Adipocyte (in vitro differentiated cells): ENCODE measurements around the gene ACVR1C.
"Not testable (repeated sequence)": the region's sequence is repeated elsewhere in the genome, so short reads cannot be mapped to it uniquely, and the experiment has no call there.

Experiments used
- DNase-seq: peaks from one replicate; pipeline ENCODE4 v3.0.0-alpha.2; 2015; ENCODE audit warnings: low read depth
- H3K27me3 ChIP-seq: replicated peaks from 2 replicates; pipeline ENCODE4 v1.7.0; 2013; ENCODE audit warnings: mild to moderate bottlenecking, low read length, moderate library complexity; ENCODE audit not compliant: control insufficient read depth, insufficient read depth
- H3K36me3 ChIP-seq: 2 replicates; pipeline ENCODE4 v1.7.0; 2013; ENCODE audit warnings: low read length, mild to moderate bottlenecking, moderate library complexity; ENCODE audit not compliant: control insufficient read depth, insufficient read depth, severe bottlenecking
- H3K4me1 ChIP-seq: 2 replicates; pipeline ENCODE4 v1.7.0; 2013; ENCODE audit warnings: mild to moderate bottlenecking, low read length, moderate library complexity; ENCODE audit not compliant: control insufficient read depth, insufficient read depth
- H3K4me3 ChIP-seq: 2 replicates; pipeline ENCODE4 v1.7.0; 2013; ENCODE audit warnings: mild to moderate bottlenecking, low read length, moderate library complexity
- H3K9ac ChIP-seq: 2 replicates; pipeline ENCODE4 v1.7.0; 2013; ENCODE audit warnings: mild to moderate bottlenecking, low read length, moderate library complexity
- H3K9me3 ChIP-seq: 2 replicates; pipeline ENCODE4 v1.7.0; 2013; ENCODE audit warnings: mild to moderate bottlenecking, low read length, moderate library complexity; ENCODE audit not compliant: control insufficient read depth

Gene ACVR1C

DNA sequence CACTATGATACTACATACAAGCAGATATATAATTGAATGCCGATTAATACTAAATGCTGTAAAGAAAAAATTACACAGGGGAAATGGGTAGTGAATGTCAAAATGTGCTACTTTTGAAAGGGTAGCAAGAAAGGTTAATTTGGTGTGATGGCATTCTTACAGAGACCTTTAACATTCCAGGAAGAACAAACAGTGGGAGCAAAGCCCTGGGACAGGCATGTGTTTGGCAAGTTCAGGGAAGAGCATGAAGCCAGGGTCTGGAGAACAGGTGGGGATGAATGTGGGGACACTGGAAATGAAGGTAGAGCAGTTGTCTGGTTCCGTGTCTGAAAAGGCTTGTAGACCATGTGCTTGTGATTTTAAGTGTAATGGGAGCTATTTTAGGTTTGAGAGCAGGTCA, 102.6 kb downstream of the ACVR1C start:
- Histone ChIP-seq H3K9me3 (no peaks in the 10 kb centered on the region), H3K9ac (no peak overlapping the region), H3K27me3 (no peaks in the 10 kb centered on the region), H3K4me1 (no peaks in the 10 kb centered on the region), H3K36me3 (no peaks in the 10 kb centered on the region), H3K4me3 (no peak overlapping the region)
- DNase-seq = no peak

DNA sequence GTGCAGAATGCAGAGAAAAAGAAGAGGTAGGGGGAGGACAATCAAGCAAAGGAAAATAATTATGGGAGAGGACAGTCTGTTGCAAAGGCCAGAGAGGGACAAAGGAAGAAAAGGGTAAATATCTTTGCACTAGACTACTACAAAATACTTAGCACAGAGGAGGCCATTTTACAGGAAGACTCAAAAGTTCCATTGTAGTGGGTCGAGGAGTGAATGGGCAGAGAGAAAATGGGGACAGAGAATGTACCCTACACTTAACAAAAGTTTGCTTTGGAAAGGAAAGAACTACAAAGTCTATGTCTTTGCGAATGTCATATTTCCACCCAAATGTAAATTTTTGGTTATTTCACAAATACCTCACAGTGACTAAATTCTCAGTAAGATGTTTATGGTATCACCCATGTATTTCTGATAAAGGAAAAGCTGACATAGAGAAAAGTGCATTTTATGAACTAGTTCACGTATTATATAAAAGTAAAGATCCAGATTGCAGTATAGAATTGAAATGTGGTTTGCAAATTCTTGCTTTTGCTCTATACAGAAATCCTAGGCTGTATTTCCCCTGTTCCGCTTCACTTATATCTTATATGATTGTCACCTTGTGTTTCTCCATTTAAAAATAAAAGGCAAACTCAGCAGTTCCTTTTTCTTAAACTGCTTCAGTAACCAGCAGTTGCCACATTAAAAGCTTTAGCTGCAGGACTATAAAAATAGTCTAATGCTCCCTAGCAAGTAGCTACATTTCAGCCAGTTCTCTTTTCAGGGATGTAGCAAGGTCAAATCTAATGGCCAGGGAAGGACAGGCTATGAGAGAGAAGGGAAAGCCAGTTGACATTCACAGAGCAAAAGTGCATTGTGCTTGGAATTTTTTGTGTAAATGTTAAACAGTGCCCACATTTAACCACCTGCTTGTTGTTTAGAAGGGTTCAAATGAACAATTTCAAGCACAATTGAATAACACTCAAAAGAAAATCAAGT, 105.1 kb downstream of the ACVR1C start:
- Histone ChIP-seq H3K4me3 (no peak overlapping the region), H3K27me3 (no peaks in the 10 kb centered on the region), H3K4me1 (no peaks in the 10 kb centered on the region), H3K9ac (no peak overlapping the region), H3K36me3 (no peaks in the 10 kb centered on the region), H3K9me3 (no peaks in the 10 kb centered on the region)
- DNase-seq = no peak

GRCh38 chr2:157514966-157515365, 113.7 kb downstream of the ACVR1C start:
- not testable (repeated sequence) for H3K9ac ChIP-seq, H3K4me3 ChIP-seq, H3K4me1 ChIP-seq, H3K9me3 ChIP-seq, DNase-seq, H3K36me3 ChIP-seq, H3K27me3 ChIP-seq

DNA sequence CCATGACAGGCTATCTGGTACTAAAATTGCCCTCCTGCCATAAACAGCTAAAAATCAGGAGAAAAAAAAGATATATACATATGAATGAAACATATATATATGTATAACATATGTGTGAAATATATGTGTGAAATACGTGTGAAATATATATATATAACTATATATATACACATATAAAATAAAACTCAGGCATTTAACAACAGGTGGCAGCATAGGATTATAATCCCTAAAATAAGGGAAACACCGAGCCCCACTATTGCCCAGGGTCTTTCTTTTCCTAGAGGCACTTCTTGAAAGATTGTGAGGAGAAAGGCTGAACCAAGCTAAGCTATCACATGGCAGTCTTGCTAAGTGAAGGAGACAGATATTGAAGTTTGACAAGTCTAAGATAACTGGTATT, 118.9 kb downstream of the ACVR1C start:
- H3K9ac ChIP-seq = no peak overlapping the region
- no peak overlapping the region for H3K4me3 ChIP-seq
- no peak for DNase-seq
- no peaks in the 10 kb centered on the region for H3K27me3 ChIP-seq
- peaks cover 12% of the 10 kb centered on the region for H3K9me3 ChIP-seq
- no peaks in the 10 kb centered on the region for H3K4me1 ChIP-seq
- H3K36me3 ChIP-seq = no peaks in the 10 kb centered on the region

GRCh38 chr2:157508676-157509075, 120.0 kb downstream of the ACVR1C start:
- Histone ChIP-seq H3K4me1 (no peaks in the 10 kb centered on the region), H3K9ac (no peak overlapping the region), H3K36me3 (no peaks in the 10 kb centered on the region), H3K4me3 (no peak overlapping the region), H3K9me3 (peaks cover 12% of the 10 kb centered on the region), H3K27me3 (no peaks in the 10 kb centered on the region)
- peak; percentile 9 for DNase-seq

GRCh38 chr2:157506586-157506985, 122.1 kb downstream of the ACVR1C start:
- Histone ChIP-seq H3K27me3 (no peaks in the 10 kb centered on the region), H3K36me3 (no peaks in the 10 kb centered on the region), H3K9me3 (peaks cover 12% of the 10 kb centered on the region), H3K4me3 (no peak overlapping the region), H3K9ac (no peak overlapping the region), H3K4me1 (no peaks in the 10 kb centered on the region)
- no peak for DNase-seq

DNA sequence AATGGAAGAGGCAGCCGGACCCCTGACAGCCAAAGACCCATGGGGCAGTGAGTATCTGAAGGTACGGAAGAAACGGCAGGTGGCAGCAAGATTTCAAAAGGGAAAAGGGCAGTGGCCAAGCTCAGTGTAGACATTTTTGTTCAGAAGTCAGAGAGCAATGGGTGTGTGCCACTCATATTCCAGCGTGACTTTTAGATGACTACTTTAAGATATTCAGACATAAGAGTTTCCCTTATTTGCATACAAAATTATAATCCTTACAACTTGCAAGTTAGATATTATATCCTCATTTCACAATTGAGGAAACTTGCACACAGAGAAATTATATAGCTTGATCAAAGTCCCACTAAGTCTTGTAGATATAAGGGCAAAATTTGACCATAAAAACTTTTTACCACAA, 124.0 kb downstream of the ACVR1C start:
- no peak for DNase-seq
- Histone ChIP-seq H3K4me1 (peaks cover 4% of the 10 kb centered on the region), H3K36me3 (no peaks in the 10 kb centered on the region), H3K27me3 (no peaks in the 10 kb centered on the region), H3K9ac (no peak overlapping the region), H3K9me3 (peaks cover 12% of the 10 kb centered on the region), H3K4me3 (no peak overlapping the region)

GRCh38 chr2:157501026-157501425, 127.6 kb downstream of the ACVR1C start:
- no peaks in the 10 kb centered on the region for H3K27me3 ChIP-seq
- peaks cover 16% of the 10 kb centered on the region for H3K4me1 ChIP-seq
- no peak overlapping the region for H3K9ac ChIP-seq
- H3K36me3 ChIP-seq = no peaks in the 10 kb centered on the region
- H3K9me3 ChIP-seq = peaks cover 8% of the 10 kb centered on the region
- no peak overlapping the region for H3K4me3 ChIP-seq
- no peak for DNase-seq

GRCh38 chr2:157500334-157500733, 128.3 kb downstream of the ACVR1C start:
- no peak overlapping the region for H3K4me3 ChIP-seq
- H3K36me3 ChIP-seq = no peaks in the 10 kb centered on the region
- no peak overlapping the region for H3K9ac ChIP-seq
- no peaks in the 10 kb centered on the region for H3K27me3 ChIP-seq
- peaks cover under 1% of the 10 kb centered on the region for H3K9me3 ChIP-seq
- peaks cover 16% of the 10 kb centered on the region for H3K4me1 ChIP-seq
- no peak for DNase-seq

- no peak for DNase-seq
- H3K9me3 ChIP-seq = no peaks in the 10 kb centered on the region
- H3K4me1 ChIP-seq = peaks cover 16% of the 10 kb centered on the region
- H3K9ac ChIP-seq = peak overlapping the region; percentile 33
- H3K4me3 ChIP-seq = no peak overlapping the region
- H3K36me3 ChIP-seq = no peaks in the 10 kb centered on the region
- H3K27me3 ChIP-seq = no peaks in the 10 kb centered on the region
These were observed 130.2 kb downstream of the ACVR1C start for GRCh38 chr2:157498483-157498882.

GRCh38 chr2:157497638-157498314, 130.9 kb downstream of the ACVR1C start:
- peaks cover 16% of the 10 kb centered on the region for H3K4me1 ChIP-seq
- H3K27me3 ChIP-seq = no peaks in the 10 kb centered on the region
- no peak overlapping the region for H3K4me3 ChIP-seq
- DNase-seq = peak; percentile 74
- no peaks in the 10 kb centered on the region for H3K9me3 ChIP-seq
- peak overlapping the region; percentile 33 for H3K9ac ChIP-seq
- H3K36me3 ChIP-seq = no peaks in the 10 kb centered on the region
